Measurements from ENCODE around the gene P2RY10.

GRCh38 chrX:78934866-78935265 lies 10.3 kb upstream of the P2RY10 start:
- TF ChIP-seq CTCF (IDR thresholded peaks at IDR 0.05) (no peak), RNF2 (IDR thresholded peaks at IDR 0.05; ENCODE audit: borderline replicate concordance, low read depth) (no peak), RARB (CRISPR knock-in tag; IDR thresholded peaks at IDR 0.05) (no peak), E2F6 (IDR thresholded peaks at IDR 0.05; ENCODE audit: borderline replicate concordance, low read depth) (no peak), POLR2AphosphoS2 (conservative IDR thresholded peaks at IDR 0.05; ENCODE audit: low read length) (no peak), POLR2A (IDR thresholded peaks at IDR 0.05; ENCODE audit: low read length) (no peak), SMC3 (IDR thresholded peaks at IDR 0.05) (no peak), ZC3H11A (IDR thresholded peaks at IDR 0.05) (no peak), CEBPB (IDR thresholded peaks at IDR 0.05) (no peak), TP53 (CRISPR knock-in tag; IDR thresholded peaks at IDR 0.05) (no peak), HDAC2 (IDR thresholded peaks at IDR 0.05) (no peak), USF2 (IDR thresholded peaks at IDR 0.05) (no peak), MYC (IDR thresholded peaks at IDR 0.05; ENCODE audit: borderline replicate concordance, low read length) (no peak)
